ENCODE data around the gene CADM2. TPM values are rescaled to one million over a fixed set of nuclear protein-coding genes. Genes with fewer than 3 reads are reported as not detected.
A peak's percentile ranks its signal among the peaks of the same experiment; 100 is the strongest.

CADM2 gene
- total RNA-seq, 4 donors from 2014 or later: 0.13 to 4.3 (median 4.1) TPM

DNA sequence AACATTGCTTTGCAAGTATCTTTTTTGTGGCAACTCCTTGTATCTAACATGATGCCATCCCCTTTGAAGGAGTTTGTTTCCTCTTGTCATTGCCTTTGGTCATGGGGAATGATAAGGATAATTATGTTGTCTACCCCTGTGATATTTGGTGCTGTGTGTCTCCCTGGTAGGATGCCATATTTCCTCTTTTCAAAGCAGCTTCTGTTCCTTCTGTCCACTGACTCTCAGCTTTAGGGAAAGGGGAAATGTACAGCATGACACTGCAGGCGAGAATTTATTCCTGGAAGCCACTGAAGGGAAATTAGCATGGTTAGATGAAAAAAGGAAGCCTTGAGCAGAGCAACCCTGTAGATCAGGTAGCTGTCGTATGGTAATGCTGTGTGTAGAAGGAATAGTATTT is 576.7 kb downstream of the CADM2 start:
- Histone ChIP-seq H3K27ac (no peak overlapping the region), H3K4me3 (replicated peaks in 1 of 3) (no peak overlapping the region), H3K9me3 (no peaks in the 10 kb centered on the region), H3K36me3 (no peaks in the 10 kb centered on the region), H3K27me3 (no peaks in the 10 kb centered on the region), H3K4me1 (no peaks in the 10 kb centered on the region)
- WGBS, 2 donors: 72 to 79% methylated on average over 2 of the region's 2 CpGs
- no peak for DNase-seq
- no peak for TF ChIP-seq CTCF (IDR thresholded peaks at IDR 0.05)
- no peak for TF ChIP-seq POLR2A (IDR thresholded peaks at IDR 0.05)
- intact Hi-C loops (cut with DNase I): no loop called here

GRCh38 chr3:85539232-85539631 is 580.4 kb downstream of the CADM2 start:
- no peaks in the 10 kb centered on the region for H3K27me3 ChIP-seq
- intact Hi-C loops (cut with DNase I): no loop called here

GRCh38 chr3:85554153-85554552 is 595.4 kb downstream of the CADM2 start:
- 78% methylated on average over 10 of the region's 10 CpGs for WGBS, 2 donors
- H3K9me3 ChIP-seq: no peaks in the 10 kb centered on the region
- intact Hi-C loops (cut with DNase I): no loop called here
- H3K36me3 ChIP-seq: no peaks in the 10 kb centered on the region
- H3K4me1 ChIP-seq: no peaks in the 10 kb centered on the region
- no peak for DNase-seq
- H3K27ac ChIP-seq: no peak overlapping the region
- TF ChIP-seq CTCF (IDR thresholded peaks at IDR 0.05): no peak
- TF ChIP-seq POLR2A (IDR thresholded peaks at IDR 0.05): no peak
- H3K4me3 ChIP-seq (replicated peaks in 1 of 3): no peak overlapping the region
- no peaks in the 10 kb centered on the region for H3K27me3 ChIP-seq

More at GRCh38 chr3:85539232-85539631, 580.4 kb downstream of the CADM2 start:
- Histone ChIP-seq H3K4me1 (no peaks in the 10 kb centered on the region), H3K4me3 (replicated peaks in 1 of 3) (no peak overlapping the region), H3K36me3 (no peaks in the 10 kb centered on the region), H3K27ac (no peak overlapping the region), H3K9me3 (no peaks in the 10 kb centered on the region)
- DNase-seq: no peak
- no peak for TF ChIP-seq CTCF (IDR thresholded peaks at IDR 0.05)
- no peak for TF ChIP-seq POLR2A (IDR thresholded peaks at IDR 0.05)
- 83% methylated on average over 1 of the region's 1 CpG for WGBS, 2 donors

DNA sequence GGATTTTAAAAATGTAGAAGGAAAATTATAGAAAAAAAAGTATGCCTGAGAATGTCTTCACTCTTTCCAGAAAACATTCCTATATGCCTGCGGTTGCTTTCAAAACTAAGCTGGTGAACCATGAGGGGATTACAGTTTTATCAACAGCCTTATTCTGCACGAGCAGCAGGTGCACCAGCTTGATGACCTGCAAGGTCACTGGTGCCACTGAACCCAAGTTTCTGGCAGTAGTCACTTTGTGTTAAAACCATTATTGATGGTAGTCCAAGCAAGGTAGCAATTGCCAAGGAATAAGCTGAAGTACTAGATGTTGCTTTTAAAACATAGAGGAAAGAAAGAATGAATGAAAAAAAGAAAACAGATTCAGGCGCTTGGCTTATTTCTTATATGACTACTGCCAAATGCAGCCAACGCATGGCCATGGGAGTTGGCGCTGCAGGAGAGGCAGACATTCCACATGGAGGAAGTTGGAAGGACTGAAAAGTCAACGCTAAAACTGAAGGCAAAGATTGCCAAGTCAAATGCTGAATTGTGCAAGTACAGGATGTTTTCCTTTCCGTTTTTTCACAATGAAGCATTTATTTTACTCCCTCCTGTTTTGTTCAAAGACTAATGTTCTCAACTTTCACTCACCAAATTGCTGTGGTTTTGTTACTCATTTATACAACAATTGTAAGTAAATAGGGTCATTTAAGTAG is 601.4 kb downstream of the CADM2 start:
- Histone ChIP-seq H3K4me1 (no peaks in the 10 kb centered on the region), H3K4me3 (replicated peaks in 1 of 3) (no peak overlapping the region), H3K27ac (no peak overlapping the region), H3K9me3 (no peaks in the 10 kb centered on the region), H3K36me3 (no peaks in the 10 kb centered on the region), H3K27me3 (no peaks in the 10 kb centered on the region)
- 52 to 53% methylated on average over 7 of the region's 7 CpGs for WGBS, 2 donors
- no peak for TF ChIP-seq POLR2A (IDR thresholded peaks at IDR 0.05)
- no peak for TF ChIP-seq CTCF (IDR thresholded peaks at IDR 0.05)
- peak in 1 of 2 donors; percentile 2 for DNase-seq
- intact Hi-C loops (cut with DNase I): no loop called here

GRCh38 chr3:85567071-85567676 is 608.4 kb downstream of the CADM2 start:
- no peak overlapping the region for H3K4me3 ChIP-seq (replicated peaks in 1 of 3)
- no peaks in the 10 kb centered on the region for H3K4me1 ChIP-seq
- intact Hi-C loops (cut with DNase I): no loop called here
- TF ChIP-seq CTCF (IDR thresholded peaks at IDR 0.05): peak in 4 of 6 experiments; percentile 7 to 41 (median 17)
- TF ChIP-seq POLR2A (IDR thresholded peaks at IDR 0.05): no peak
- DNase-seq: peak; percentile 6 to 35
- H3K9me3 ChIP-seq: no peaks in the 10 kb centered on the region
- H3K27me3 ChIP-seq: no peaks in the 10 kb centered on the region
- WGBS, 2 donors: 5% methylated on average over 5 of the region's 5 CpGs
- no peak overlapping the region for H3K27ac ChIP-seq
- H3K36me3 ChIP-seq: no peaks in the 10 kb centered on the region

Measured in thyroid gland (tissue), 4 donors.